Stomach (tissue), 9 donors: ENCODE data around the gene EFHC2. TPM values are rescaled to one million over a fixed set of nuclear protein-coding genes. Genes with fewer than 3 reads are reported as not detected.

Source experiments
- DNase-seq, 2 donors: peaks; one replicate each; pipeline versions ENCODE4 v3.0.0 to v3.0.0-alpha.2; 2013 to 2019
- H3K27ac ChIP-seq, 5 donors: fragments of 200-600 bp in 4 of 5; sonication (generic) in 4 of 5; one replicate each; pipeline ENCODE4 v1.5.1; 2013 to 2019; ENCODE audit warnings: mild to moderate bottlenecking in 1 of 5, moderate library complexity in 1 of 5
- H3K27me3 ChIP-seq, 3 donors: fragments of 200-600 bp; sonication (generic); one replicate each; pipeline ENCODE4 v1.5.1; 2017 to 2019; ENCODE audit warnings: mixed run types in 1 of 3
- H3K36me3 ChIP-seq, 4 donors: fragments of 200-600 bp; sonication (generic); 1 replicate in 3 of 4; 2 replicates in 1 of 4; pipeline ENCODE4 v1.5.1; 2016 to 2019
- H3K4me1 ChIP-seq, 4 donors: fragments of 200-600 bp; sonication (generic); one replicate each; pipeline ENCODE4 v1.5.1; 2016 to 2019
- H3K4me3 ChIP-seq, 4 donors: fragments of 200-600 bp; sonication (generic) in 3 of 4; one replicate each; pipeline ENCODE4 v1.5.1; 2016 to 2019; ENCODE audit warnings: mild to moderate bottlenecking in 1 of 4
- H3K9me3 ChIP-seq, 4 donors: fragments of 200-600 bp; sonication (generic); one replicate each; pipeline ENCODE4 v1.5.1; 2016 to 2019
- EP300 ChIP-seq: sonication (generic); formaldehyde crosslinking; IDR thresholded peaks from one replicate; pipeline ENCODE4 v1.6.1; 2017; ENCODE audit warnings: antibody characterized with exemption
- POLR2A ChIP-seq, 4 donors: fragments of 450-650 bp; IDR thresholded peaks; one replicate each; pipeline ENCODE4 v1.6.1; 2016; ENCODE audit warnings: antibody characterized with exemption in 4 of 4, control low read depth in 2 of 4, mild to moderate bottlenecking in 1 of 4, moderate library complexity in 1 of 4
- POLR2AphosphoS5 ChIP-seq, 3 donors: sonication (generic); formaldehyde crosslinking; IDR thresholded peaks; one replicate each; pipeline ENCODE4 v1.6.1; 2016; ENCODE audit warnings: antibody characterized with exemption in 3 of 3
- WGBS, 5 donors: extraction: QIAGEN DNeasy Blood & Tissue Kit in 3 of 5; methylation state at CpG; one replicate each; pipeline versions ENCODE4 v1.1.5 to v1.1.7; 2013 to 2018; 5-methylcytosine and 5-hydroxymethylcytosine counted together
- intact Hi-C: fragments of 100-400 bp; cut with DNase I; formaldehyde crosslinking; loops from one replicate; pipeline ENCODE4 v1.15.1; 2023; ENCODE audit warnings: low total_unique reads
- polyA plus RNA-seq, 3 donors: library from polyadenylated mRNA; stranded (reverse); fragments of 200-250 nt; gene quantifications; one replicate each; pipeline ENCODE4 v1.2.3, GENCODE V29; 2013
- total RNA-seq, 5 donors: library from RNA; depleted of rRNA; stranded (reverse); fragments of >200 nt; gene quantifications; one replicate each; pipeline versions ENCODE4 v1.1.0 to v1.2.3, GENCODE V29; 2014 to 2016
- TF ChIP-seq, protein P1 (sequence below), 7 experiments: fragments of 450-650 bp in 4 of 7; fragments of 200-600 bp in 3 of 7; sonication (generic) in 3 of 7; IDR thresholded peaks; one replicate each; pipeline ENCODE4 v1.5.1; 2016 to 2019; ENCODE audit warnings: antibody characterized with exemption in 7 of 7, control low read depth in 2 of 7, mild to moderate bottlenecking in 1 of 7
- donor health status: healthy with polysubstance abuse.
- donor health status: Bipolar disorder and iron deficiency.
- donor health status: healthy.

The EFHC2 gene
- total and polyA plus RNA-seq, 8 donors = 0.37 to 10.0 (median 1.5) TPM; not detected in 1

DNA sequence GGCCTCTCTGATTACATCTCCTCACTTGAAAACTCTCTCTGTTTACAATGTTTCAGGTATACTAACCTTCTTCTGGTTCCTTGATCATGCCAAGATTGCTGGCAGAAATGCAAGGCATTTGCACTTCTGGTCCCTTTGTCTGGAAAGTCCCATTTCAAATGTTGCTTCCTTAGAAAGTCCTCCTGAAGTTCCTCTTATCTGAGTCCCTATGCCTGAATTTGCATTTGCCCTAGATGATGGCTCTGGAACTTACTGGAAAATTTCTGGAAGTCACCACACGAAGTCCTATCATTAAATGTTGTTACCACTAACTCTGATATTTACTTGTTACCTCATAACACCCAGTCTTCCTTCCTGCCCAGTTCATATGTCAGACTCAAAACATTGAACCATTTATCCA lies 176.4 kb downstream of the EFHC2 start:
- no peak overlapping the region for H3K27ac ChIP-seq
- intact Hi-C loops = no loop called here
- WGBS, 5 donors = 46 to 71% (median 53%) methylated on average over 1 of the region's 1 CpG
- no peaks in the 10 kb centered on the region for H3K36me3 ChIP-seq
- no peak overlapping the region for H3K4me3 ChIP-seq
- H3K27me3 ChIP-seq = peaks cover 0 to 4% (median 0%) of the 10 kb centered on the region in 3 donors
- TF ChIP-seq EP300 (no peak), POLR2A (IDR thresholded peaks at IDR 0.05) (no peak), POLR2AphosphoS5 (IDR thresholded peaks at IDR 0.05) (no peak)
- TF ChIP-seq, protein P1, sequence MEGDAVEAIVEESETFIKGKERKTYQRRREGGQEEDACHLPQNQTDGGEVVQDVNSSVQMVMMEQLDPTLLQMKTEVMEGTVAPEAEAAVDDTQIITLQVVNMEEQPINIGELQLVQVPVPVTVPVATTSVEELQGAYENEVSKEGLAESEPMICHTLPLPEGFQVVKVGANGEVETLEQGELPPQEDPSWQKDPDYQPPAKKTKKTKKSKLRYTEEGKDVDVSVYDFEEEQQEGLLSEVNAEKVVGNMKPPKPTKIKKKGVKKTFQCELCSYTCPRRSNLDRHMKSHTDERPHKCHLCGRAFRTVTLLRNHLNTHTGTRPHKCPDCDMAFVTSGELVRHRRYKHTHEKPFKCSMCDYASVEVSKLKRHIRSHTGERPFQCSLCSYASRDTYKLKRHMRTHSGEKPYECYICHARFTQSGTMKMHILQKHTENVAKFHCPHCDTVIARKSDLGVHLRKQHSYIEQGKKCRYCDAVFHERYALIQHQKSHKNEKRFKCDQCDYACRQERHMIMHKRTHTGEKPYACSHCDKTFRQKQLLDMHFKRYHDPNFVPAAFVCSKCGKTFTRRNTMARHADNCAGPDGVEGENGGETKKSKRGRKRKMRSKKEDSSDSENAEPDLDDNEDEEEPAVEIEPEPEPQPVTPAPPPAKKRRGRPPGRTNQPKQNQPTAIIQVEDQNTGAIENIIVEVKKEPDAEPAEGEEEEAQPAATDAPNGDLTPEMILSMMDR (IDR thresholded peaks at IDR 0.05) = no peak
- no peaks in the 10 kb centered on the region for H3K9me3 ChIP-seq
- DNase-seq = no peak
- no peaks in the 10 kb centered on the region for H3K4me1 ChIP-seq

DNA sequence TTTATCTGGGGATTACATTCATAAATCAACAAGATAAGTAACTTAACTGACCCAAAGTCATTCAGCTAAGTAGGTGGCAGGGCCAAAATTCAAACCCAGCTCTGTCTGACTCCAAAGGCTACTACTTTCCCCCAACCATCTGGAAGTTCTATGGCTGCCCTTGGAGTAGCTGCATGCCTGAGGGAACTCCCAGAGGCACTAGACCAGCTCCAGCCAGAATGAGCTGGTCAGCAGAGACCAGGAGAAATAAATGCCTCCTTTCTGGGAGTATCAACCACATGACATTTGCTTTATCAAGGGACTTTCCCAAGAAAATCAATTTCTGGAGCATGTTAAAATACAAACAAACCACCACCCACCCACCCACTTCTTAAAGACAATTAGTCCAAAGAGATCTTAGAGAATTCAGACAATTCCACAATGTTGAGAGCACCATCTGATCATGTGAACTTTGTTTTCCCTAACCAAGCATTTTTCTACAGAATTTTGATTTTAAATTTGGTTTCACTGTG lies 180.5 kb downstream of the EFHC2 start:
- H3K27ac ChIP-seq = no peak overlapping the region
- no peak overlapping the region for H3K4me3 ChIP-seq
- H3K4me1 ChIP-seq = no peaks in the 10 kb centered on the region
- H3K36me3 ChIP-seq = no peaks in the 10 kb centered on the region
- H3K27me3 ChIP-seq = no peaks in the 10 kb centered on the region
- TF ChIP-seq POLR2A (IDR thresholded peaks at IDR 0.05) (no peak), EP300 (no peak), POLR2AphosphoS5 (IDR thresholded peaks at IDR 0.05) (no peak)
- TF ChIP-seq, protein P1 (IDR thresholded peaks at IDR 0.05) = no peak
- no peaks in the 10 kb centered on the region for H3K9me3 ChIP-seq
- peak in 1 of 2 donors; percentile 23 for DNase-seq
- intact Hi-C loops = no loop called here

DNA sequence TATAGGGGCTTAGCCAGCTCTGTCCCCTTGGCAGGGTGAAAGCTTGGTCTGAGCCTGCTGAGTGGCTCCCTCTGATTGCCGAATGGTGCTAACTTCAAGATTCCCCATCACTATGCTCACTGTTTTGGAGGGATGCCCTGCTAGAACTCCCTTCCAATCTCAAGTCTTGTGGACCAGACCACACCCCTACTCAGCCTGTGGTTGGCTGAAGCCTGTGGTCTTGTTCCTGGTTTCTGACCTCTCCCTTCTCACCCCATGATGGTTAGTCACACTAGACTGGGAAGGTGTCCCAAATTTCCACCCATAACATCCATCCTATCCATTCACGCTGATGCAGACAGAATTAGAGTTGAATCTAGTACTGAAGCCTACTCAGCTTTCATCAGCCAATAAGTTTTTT lies 185.6 kb downstream of the EFHC2 start:
- intact Hi-C loops = no loop called here
- H3K36me3 ChIP-seq = no peaks in the 10 kb centered on the region
- H3K27ac ChIP-seq = no peak overlapping the region
- TF ChIP-seq, protein P1 (IDR thresholded peaks at IDR 0.05) = no peak
- TF ChIP-seq POLR2AphosphoS5 (IDR thresholded peaks at IDR 0.05) = no peak
- TF ChIP-seq POLR2A (IDR thresholded peaks at IDR 0.05) = no peak
- no peak for TF ChIP-seq EP300
- H3K4me3 ChIP-seq = no peak overlapping the region
- WGBS, 5 donors = 81 to 91% (median 88%) methylated on average over 2 of the region's 2 CpGs; no CpG with 5 or more reads in 1 of the 5 donors
- H3K9me3 ChIP-seq = no peaks in the 10 kb centered on the region
- H3K27me3 ChIP-seq = no peaks in the 10 kb centered on the region
- H3K4me1 ChIP-seq = no peaks in the 10 kb centered on the region
- DNase-seq = no peak

DNA sequence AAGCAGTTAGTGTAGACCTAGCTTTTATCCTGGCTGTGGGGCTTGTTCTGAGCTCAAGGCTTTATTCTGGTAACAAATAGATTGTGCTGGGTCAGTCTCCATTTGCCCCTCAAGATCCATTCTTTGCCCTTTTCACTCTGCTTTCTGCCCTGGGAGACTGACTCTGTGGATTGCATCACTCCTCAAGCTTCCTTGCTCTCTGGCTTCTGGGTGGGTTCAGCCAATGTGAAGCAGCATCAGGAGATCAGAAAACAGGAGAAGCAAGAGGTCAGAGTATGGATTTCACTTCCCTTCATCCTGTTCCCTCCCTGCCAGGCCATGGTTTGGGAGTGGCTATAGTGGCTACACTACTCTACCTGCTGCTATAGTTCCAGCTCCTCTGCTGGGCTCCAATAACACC lies 186.2 kb downstream of the EFHC2 start:
- Histone ChIP-seq H3K9me3 (no peaks in the 10 kb centered on the region), H3K27me3 (no peaks in the 10 kb centered on the region), H3K4me3 (no peak overlapping the region), H3K27ac (no peak overlapping the region), H3K36me3 (no peaks in the 10 kb centered on the region), H3K4me1 (no peaks in the 10 kb centered on the region)
- intact Hi-C loops = no loop called here
- no peak for TF ChIP-seq POLR2A (IDR thresholded peaks at IDR 0.05)
- no peak for TF ChIP-seq EP300
- no peak for TF ChIP-seq POLR2AphosphoS5 (IDR thresholded peaks at IDR 0.05)
- TF ChIP-seq, protein P1 (IDR thresholded peaks at IDR 0.05) = no peak
- no peak for DNase-seq
